Measurements from ENCODE around the gene OLFM1.

Gene OLFM1

GRCh38 chr9:135090081-135090480 is 2.6 kb downstream of the OLFM1 start:
- DNase-seq (ENCODE audit: low read depth in 2 of 2): no peak

DNA sequence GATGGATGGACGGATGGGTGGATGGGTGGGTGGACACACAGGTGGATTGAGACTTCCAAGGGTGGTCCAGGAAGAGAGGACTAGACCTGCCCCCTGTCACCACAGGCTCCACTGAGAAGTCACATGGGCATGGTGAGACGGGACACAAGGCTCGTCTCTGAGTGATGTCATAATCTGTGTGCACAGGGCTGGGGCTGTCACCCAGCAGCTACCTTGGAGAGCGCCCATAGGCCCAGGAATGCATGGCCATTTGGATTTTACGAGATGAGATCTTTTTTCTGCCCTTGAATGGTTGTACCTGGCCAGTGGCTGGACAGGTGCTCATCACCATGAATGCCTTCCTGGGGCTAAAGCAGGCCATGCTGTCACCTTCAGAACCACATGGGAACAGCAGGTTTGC is 3.1 kb downstream of the OLFM1 start:
- DNase-seq (ENCODE audit: low read depth in 2 of 2): no peak

GRCh38 chr9:135091545-135091944 is 4.1 kb downstream of the OLFM1 start:
- no peak for DNase-seq (ENCODE audit: low read depth in 2 of 2)

DNA sequence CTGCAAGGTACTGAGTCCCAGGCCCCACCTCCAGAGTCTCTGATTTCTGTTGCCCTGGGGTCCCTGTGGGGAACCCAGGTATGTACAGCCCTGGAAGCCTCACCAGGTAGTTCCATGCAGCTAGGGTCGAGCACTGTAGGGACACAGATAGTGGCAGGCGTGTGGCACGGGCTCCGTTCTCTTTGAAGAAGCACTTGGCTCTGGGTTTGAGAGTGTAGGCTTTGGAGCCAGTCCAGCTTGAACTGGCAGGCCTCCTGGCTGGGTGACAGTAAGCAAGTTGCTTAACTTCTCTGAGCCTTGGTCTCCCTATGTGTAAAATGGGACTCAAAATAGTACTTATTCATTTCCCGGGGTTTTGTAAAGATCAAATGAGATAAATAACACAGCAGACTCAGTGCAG is 5.6 kb downstream of the OLFM1 start:
- no peak for DNase-seq (ENCODE audit: low read depth in 2 of 2)

DNA sequence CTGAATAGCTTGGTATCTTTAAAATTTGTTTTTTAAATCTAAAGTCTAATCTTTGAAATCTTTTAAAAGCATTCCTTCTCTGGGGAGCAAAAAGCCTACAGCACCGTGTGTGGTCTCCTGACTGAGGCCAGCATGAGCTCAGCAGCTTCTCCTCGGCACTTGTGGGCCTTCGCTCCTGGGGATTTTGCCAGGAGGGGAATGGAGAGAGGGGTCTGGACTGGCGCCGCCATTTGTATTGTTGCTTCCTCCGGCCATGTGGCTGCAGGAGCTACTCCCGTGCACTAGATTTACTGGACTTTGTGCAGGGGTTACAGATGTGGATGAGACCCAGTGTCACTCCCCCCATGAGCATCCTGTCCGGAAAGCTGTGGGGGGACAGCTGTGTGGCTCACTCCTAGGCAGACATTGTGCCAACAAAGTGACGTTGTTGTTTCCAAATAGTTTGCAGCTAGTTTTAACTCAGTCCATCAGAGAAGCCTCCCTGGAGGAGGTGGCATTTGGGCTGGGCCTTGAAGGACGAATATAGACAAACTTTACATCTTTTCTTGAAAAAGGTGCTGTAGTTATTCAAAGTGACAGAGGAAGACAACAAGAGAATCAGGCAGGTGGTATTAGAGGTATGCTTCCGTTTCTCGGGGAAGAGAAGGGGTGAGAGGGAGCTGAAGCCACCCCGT is 6.6 kb downstream of the OLFM1 start:
- no peak for DNase-seq (ENCODE audit: low read depth in 2 of 2)

- DNase-seq (ENCODE audit: low read depth in 2 of 2): no peak
These were observed 8.3 kb downstream of the OLFM1 start for GRCh38 chr9:135095470-135096407.

DNA sequence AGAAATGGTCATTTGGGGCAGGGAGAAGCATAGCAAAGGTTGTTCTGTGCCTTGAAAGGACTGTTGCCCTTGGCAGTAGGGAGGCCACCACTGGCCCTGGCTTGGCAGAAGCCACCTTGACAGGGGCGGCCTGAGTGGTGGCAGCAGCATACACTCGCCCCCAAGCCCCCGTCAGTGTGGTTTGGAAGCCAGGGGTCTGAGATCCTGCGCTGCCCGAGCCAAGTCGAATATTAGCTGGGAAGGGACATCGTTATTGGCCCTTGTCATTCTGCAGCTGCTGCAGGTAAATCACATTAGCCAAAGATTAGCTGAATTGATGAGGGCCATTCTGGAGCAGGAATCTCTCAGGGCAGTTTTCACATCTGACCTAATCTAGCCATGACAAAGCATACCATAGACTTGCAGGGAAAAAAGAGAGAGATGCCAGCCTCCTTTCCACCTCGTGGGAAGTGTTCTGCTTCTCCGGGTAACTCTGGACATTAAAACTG is 9.0 kb downstream of the OLFM1 start:
- DNase-seq (ENCODE audit: low read depth in 2 of 2): no peak

GRCh38 chr9:135098400-135099105 is 11.1 kb downstream of the OLFM1 start:
- no peak for DNase-seq (ENCODE audit: low read depth in 2 of 2)

DNA sequence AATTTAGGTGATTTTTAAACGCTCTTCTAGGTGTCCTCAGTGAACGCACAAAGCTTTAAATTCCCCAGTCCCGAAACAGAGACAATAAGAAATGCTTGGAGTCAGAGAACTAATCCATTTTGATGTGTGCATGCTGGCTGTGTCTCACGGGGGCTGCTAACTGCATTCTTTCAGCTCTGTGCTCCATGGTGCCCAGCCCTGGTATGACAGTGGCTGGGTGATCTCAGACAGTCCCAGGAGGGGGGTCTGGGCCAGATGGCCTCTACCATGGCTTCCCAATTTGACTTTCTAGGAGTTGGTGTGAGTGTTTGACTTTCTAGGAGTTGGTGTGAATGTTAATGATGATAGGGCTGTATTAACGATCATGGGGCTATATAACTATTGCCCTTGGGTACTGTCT is 12.1 kb downstream of the OLFM1 start:
- DNase-seq (ENCODE audit: low read depth in 2 of 2): no peak

- DNase-seq (ENCODE audit: low read depth in 2 of 2): no peak
These were observed 12.8 kb downstream of the OLFM1 start for GRCh38 chr9:135100241-135100681.

DNA sequence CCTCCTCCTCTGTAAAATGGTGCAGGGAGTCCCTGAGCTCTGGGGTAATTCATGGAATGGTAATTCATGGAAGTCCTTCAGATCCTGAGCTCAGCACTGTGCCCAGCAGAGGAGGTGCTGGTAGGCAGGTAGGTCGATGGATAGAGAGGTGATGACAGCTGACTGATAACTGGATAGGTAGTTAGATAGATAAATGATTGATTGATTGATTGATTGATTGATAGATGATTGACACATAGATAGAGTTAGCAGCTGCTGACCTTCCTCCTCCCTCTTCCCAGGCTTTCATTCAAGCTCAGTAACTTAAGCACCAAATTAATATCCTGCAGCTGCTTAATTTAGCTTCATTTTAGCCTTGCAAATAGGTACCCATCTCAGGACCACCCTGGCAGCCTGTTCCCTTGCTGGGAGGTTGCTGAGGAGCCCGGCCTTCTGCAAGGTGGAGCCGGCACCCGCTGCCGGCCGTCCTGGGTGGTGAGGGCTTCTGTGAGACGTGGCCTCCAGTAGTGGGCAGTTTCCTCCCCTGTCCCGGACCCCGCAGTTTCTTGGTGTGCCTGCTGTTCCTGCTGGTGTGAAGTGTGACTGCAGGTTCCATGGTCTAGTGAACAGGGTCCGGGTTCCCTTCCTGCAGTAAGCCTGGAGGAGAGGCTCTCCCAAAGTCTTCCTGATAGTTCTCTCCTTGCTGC is 13.4 kb downstream of the OLFM1 start:
- DNase-seq (ENCODE audit: low read depth in 2 of 2): no peak

DNA sequence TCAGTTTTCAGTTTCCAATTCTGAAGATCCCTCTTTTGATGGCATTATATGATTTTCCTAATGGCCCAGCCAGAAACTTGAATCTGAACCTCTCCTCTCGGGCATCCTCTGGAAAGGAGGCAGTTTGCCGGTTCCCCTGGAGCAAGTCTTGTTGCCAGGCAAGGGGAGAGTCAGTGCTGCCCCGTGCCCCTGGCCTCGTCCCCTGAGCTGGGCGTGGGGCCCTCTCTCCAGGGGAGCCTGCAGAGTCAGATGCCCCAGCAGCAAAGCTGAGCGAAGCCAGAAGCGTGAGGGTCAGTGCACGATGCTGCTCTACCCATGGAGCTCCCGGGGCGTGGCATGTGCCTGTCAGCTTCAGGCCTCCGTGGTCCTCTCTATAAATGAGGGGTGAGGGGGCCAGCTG is 14.0 kb downstream of the OLFM1 start:
- no peak for DNase-seq (ENCODE audit: low read depth in 2 of 2)

GRCh38 chr9:135101926-135102325 is 14.5 kb downstream of the OLFM1 start:
- DNase-seq (ENCODE audit: low read depth in 2 of 2): no peak

GRCh38 chr9:135102331-135102730 is 14.9 kb downstream of the OLFM1 start:
- no peak for DNase-seq (ENCODE audit: low read depth in 2 of 2)

DNA sequence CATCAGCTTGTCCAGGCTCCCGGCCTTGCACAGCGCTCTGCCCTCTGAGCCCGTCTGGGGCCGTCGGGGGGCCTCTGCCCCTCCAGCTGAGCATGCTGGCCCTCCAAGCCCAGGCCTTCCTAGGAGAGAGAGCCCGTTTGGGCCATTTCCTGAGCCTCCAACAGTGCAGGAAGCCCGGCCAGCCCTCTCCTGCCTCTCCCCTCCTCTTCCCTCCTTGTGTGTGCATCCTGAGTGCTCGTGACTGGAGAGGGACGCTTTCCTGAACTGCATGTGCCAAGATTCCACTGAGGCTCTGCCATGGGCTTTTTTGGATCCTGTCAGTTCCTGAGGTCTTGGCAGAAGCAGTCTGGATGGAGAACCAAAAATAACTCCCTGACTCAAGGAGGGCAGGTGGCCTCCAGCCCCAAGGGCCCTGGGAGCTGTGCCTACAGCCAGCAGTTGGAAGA is 15.6 kb downstream of the OLFM1 start:
- DNase-seq (ENCODE audit: low read depth in 2 of 2): no peak

- no peak for DNase-seq (ENCODE audit: low read depth in 2 of 2)
These were observed 16.6 kb downstream of the OLFM1 start for GRCh38 chr9:135103931-135104639.

GRCh38 chr9:135104761-135105160 is 17.3 kb downstream of the OLFM1 start:
- DNase-seq (ENCODE audit: low read depth in 2 of 2): no peak

DNA sequence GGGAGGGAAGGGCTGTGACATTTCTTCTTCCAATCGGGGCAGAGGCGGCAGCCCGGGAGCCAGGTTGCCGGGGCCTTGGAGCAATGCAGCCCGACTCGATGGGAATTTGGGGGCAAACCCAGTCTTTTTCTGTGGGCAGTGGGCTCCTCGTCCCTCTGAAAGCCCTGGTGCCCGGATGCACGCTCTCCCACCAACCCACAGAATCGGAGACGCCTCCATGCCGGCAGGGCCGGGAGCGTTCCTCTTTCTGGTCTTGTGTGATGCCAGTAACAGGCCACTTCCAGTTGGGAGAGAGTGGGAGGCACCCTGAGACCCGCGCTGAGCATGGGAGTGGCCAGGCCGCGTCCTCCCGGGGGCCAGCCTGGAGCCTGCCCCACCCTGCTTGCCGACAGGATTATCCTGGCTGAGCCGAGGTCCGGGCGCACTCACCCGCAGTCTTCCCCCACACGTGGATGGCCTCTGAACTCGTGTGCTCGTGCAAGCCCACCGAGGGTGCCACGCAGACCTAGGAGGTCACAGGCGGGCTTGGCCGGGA is 17.8 kb downstream of the OLFM1 start:
- DNase-seq (ENCODE audit: low read depth in 2 of 2): no peak

GRCh38 chr9:135105938-135106491 is 18.5 kb downstream of the OLFM1 start:
- DNase-seq (ENCODE audit: low read depth in 2 of 2): no peak

DNA sequence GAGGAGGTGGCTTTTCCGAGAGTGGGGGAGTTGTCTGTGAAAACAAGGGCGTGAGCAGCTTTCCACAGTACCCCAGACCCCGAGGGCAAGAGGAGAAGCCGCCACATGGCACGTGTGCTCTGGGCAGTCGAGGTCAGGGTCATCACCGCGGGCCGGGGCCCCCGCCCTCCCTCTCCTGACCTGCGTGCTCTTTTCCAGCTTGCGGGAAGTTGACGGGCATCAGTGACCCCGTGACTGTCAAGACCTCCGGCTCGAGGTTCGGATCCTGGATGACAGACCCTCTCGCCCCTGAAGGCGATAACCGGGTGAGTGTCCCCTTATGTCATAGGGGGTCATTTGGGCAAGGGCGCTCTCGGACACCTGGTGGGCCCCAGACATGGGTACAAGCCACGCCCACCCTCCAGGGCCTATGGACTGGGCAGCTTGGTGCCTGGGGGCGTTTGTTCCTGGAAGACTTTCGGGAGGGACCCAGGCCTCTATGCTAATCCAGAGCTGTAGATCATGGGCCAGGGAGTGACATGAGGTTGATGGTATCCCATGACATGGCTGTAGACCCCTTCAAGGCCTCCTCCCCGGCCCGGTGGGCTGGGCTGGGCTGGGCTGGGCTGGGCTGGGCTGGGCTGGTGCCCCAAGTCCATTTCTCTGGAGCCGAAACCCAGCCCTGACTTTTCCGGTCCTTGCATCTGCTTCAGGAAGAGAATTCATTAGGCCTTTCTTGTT is 19.2 kb downstream of the OLFM1 start:
- no peak for DNase-seq (ENCODE audit: low read depth in 2 of 2)

All from stimulated activated CD8-positive, alpha-beta memory T cell treated with anti-CD3 and anti-CD28 coated beads, Interleukin-2, amount 100 ng/mL, for 1 hour (primary cell).